ENCODE measurements around the gene CAMKV. TPM values are rescaled to one million over a fixed set of nuclear protein-coding genes. Genes with fewer than 3 reads are reported as not detected.

Gene CAMKV
- polyA plus RNA-seq, 6 donors from 2014 or later: not detected

GRCh38 chr3:49859576-49860305 lies 10.0 kb downstream of the CAMKV start:
- ATAC-seq (ENCODE audit: low read depth in 2 of 2): no peak
- peaks cover 13 to 26% (median 16%) of the 10 kb centered on the region in 3 donors for H3K27me3 Mint-ChIP-seq
- no peaks in the 10 kb centered on the region for H3K36me3 Mint-ChIP-seq
- DNase-seq: no peak
- peak overlapping the region in 1 of 8 donors; percentile 55 for H3K4me3 Mint-ChIP-seq
- no peak overlapping the region for H3K27ac Mint-ChIP-seq
- H3K4me1 Mint-ChIP-seq: peaks cover 0 to 19% (median 16%) of the 10 kb centered on the region in 3 donors
- H3K9me3 Mint-ChIP-seq: no peaks in the 10 kb centered on the region

- H3K27me3 Mint-ChIP-seq: no peaks in the 10 kb centered on the region
- peak; percentile 98 to 99 for ATAC-seq (ENCODE audit: low read depth in 2 of 2)
- no peaks in the 10 kb centered on the region for H3K9me3 Mint-ChIP-seq
- peak within 1 kb of the TSS; percentile 84 to 95 (median 90) for H3K4me3 Mint-ChIP-seq
- H3K4me1 Mint-ChIP-seq: peaks cover 0 to 19% (median 12%) of the 10 kb centered on the region in 3 donors
- peak; percentile 95 for DNase-seq
- no peaks in the 10 kb centered on the region for H3K36me3 Mint-ChIP-seq
- H3K27ac Mint-ChIP-seq: peak within 1 kb of the TSS in 5 of 6 donors; percentile 70 to 96 (median 89)
These were observed 13.3 kb downstream of the CAMKV start, which contains the start of gene TRAIP for GRCh38 chr3:49856181-49857005. Gene TRAIP (minus strand): TSS chr3:49856564. CDS start chr3:49856453, 111 bp downstream.

- H3K27me3 Mint-ChIP-seq: no peaks in the 10 kb centered on the region
- H3K9me3 Mint-ChIP-seq: no peaks in the 10 kb centered on the region
- ATAC-seq (ENCODE audit: low read depth in 2 of 2) (no peak), DNase-seq (no peak)
- no peaks in the 10 kb centered on the region for H3K36me3 Mint-ChIP-seq
- peak overlapping the region in 7 of 8 donors; percentile 84 to 95 (median 90) for H3K4me3 Mint-ChIP-seq
- H3K27ac Mint-ChIP-seq: peak overlapping the region in 1 of 6 donors; percentile 92
- peaks cover 0 to 19% (median 12%) of the 10 kb centered on the region in 3 donors for H3K4me1 Mint-ChIP-seq
These were observed 14.0 kb downstream of the CAMKV start for GRCh38 chr3:49855662-49856061.

GRCh38 chr3:49845694-49846093 lies 24.0 kb downstream of the CAMKV start:
- Mint-ChIP-seq H3K36me3 (no peaks in the 10 kb centered on the region), H3K4me3 (no peak overlapping the region), H3K27ac (no peak overlapping the region), H3K4me1 (peaks cover 0 to 6% (median 3%) of the 10 kb centered on the region in 3 donors), H3K9me3 (no peaks in the 10 kb centered on the region), H3K27me3 (no peaks in the 10 kb centered on the region)
- DNase-seq (no peak), ATAC-seq (ENCODE audit: low read depth in 2 of 2) (no peak)

GRCh38 chr3:49844464-49845183 lies 25.1 kb downstream of the CAMKV start:
- no peak for DNase-seq
- no peaks in the 10 kb centered on the region for H3K9me3 Mint-ChIP-seq
- no peaks in the 10 kb centered on the region for H3K27me3 Mint-ChIP-seq
- no peak for ATAC-seq (ENCODE audit: low read depth in 2 of 2)
- peaks cover 0 to 6% (median 3%) of the 10 kb centered on the region in 3 donors for H3K4me1 Mint-ChIP-seq
- peak overlapping the region in 2 of 6 donors; percentile 32 to 64 for H3K27ac Mint-ChIP-seq
- H3K36me3 Mint-ChIP-seq: no peaks in the 10 kb centered on the region
- no peak overlapping the region for H3K4me3 Mint-ChIP-seq

GRCh38 chr3:49842843-49843517 lies 26.7 kb downstream of the CAMKV start:
- no peaks in the 10 kb centered on the region for H3K9me3 Mint-ChIP-seq
- no peak for DNase-seq
- H3K4me3 Mint-ChIP-seq: no peak overlapping the region
- H3K36me3 Mint-ChIP-seq: no peaks in the 10 kb centered on the region
- no peaks in the 10 kb centered on the region for H3K27me3 Mint-ChIP-seq
- H3K4me1 Mint-ChIP-seq: peaks cover 3 to 12% (median 9%) of the 10 kb centered on the region in 3 donors
- ATAC-seq (ENCODE audit: low read depth in 2 of 2): no peak
- peak overlapping the region in 1 of 6 donors; percentile 33 for H3K27ac Mint-ChIP-seq

GRCh38 chr3:49841806-49842205 lies 27.9 kb downstream of the CAMKV start:
- no peak for DNase-seq
- no peak overlapping the region for H3K27ac Mint-ChIP-seq
- peaks cover 3 to 12% (median 9%) of the 10 kb centered on the region in 3 donors for H3K4me1 Mint-ChIP-seq
- no peaks in the 10 kb centered on the region for H3K9me3 Mint-ChIP-seq
- ATAC-seq (ENCODE audit: low read depth in 2 of 2): no peak
- no peaks in the 10 kb centered on the region for H3K27me3 Mint-ChIP-seq
- H3K36me3 Mint-ChIP-seq: no peaks in the 10 kb centered on the region
- H3K4me3 Mint-ChIP-seq: no peak overlapping the region

- Mint-ChIP-seq H3K4me1 (peaks cover 3 to 12% (median 9%) of the 10 kb centered on the region in 3 donors), H3K4me3 (no peak overlapping the region), H3K36me3 (no peaks in the 10 kb centered on the region), H3K27ac (no peak overlapping the region), H3K9me3 (no peaks in the 10 kb centered on the region), H3K27me3 (no peaks in the 10 kb centered on the region)
- ATAC-seq (ENCODE audit: low read depth in 2 of 2) (peak in 1 of 2 donors; percentile 16), DNase-seq (no peak)
These were observed 28.5 kb downstream of the CAMKV start for GRCh38 chr3:49841126-49841696.

- Mint-ChIP-seq H3K4me3 (no peak overlapping the region), H3K27ac (no peak overlapping the region), H3K27me3 (no peaks in the 10 kb centered on the region), H3K9me3 (no peaks in the 10 kb centered on the region), H3K4me1 (peaks cover 3 to 12% (median 9%) of the 10 kb centered on the region in 3 donors), H3K36me3 (peaks cover 0 to under 1% of the 10 kb centered on the region in 2 donors)
- DNase-seq (no peak), ATAC-seq (ENCODE audit: low read depth in 2 of 2) (no peak)
These were observed 29.3 kb downstream of the CAMKV start for GRCh38 chr3:49840388-49840787.

GRCh38 chr3:49839193-49839809 lies 30.4 kb downstream of the CAMKV start:
- H3K4me1 Mint-ChIP-seq: peaks cover 3 to 12% (median 9%) of the 10 kb centered on the region in 3 donors

GRCh38 chr3:49831341-49831740 lies 38.4 kb downstream of the CAMKV start:
- no peak for DNase-seq
- Mint-ChIP-seq H3K36me3 (peaks cover 4 to 7% of the 10 kb centered on the region in 2 donors), H3K9me3 (no peaks in the 10 kb centered on the region), H3K4me3 (no peak overlapping the region), H3K27me3 (no peaks in the 10 kb centered on the region), H3K27ac (no peak overlapping the region), H3K4me1 (peaks cover 0 to 6% (median 5%) of the 10 kb centered on the region in 3 donors)
- ATAC-seq (ENCODE audit: low read depth in 2 of 2): no peak

More at GRCh38 chr3:49839193-49839809, 30.4 kb downstream of the CAMKV start:
- DNase-seq: peak; percentile 75
- H3K9me3 Mint-ChIP-seq: no peaks in the 10 kb centered on the region
- no peaks in the 10 kb centered on the region for H3K27me3 Mint-ChIP-seq
- ATAC-seq (ENCODE audit: low read depth in 2 of 2): peak; percentile 98
- no peak overlapping the region for H3K4me3 Mint-ChIP-seq
- H3K36me3 Mint-ChIP-seq: peaks cover 0 to 4% of the 10 kb centered on the region in 2 donors
- H3K27ac Mint-ChIP-seq: peak overlapping the region in 1 of 6 donors; percentile 74

- H3K36me3 Mint-ChIP-seq: peaks cover 0 to 7% of the 10 kb centered on the region in 2 donors
- H3K4me1 Mint-ChIP-seq: peaks cover 0 to under 1% (median 0%) of the 10 kb centered on the region in 3 donors
These were observed 43.7 kb downstream of the CAMKV start for GRCh38 chr3:49826016-49826415.

More at GRCh38 chr3:49826016-49826415, 43.7 kb downstream of the CAMKV start:
- Mint-ChIP-seq H3K27me3 (no peaks in the 10 kb centered on the region), H3K4me3 (no peak overlapping the region), H3K9me3 (no peaks in the 10 kb centered on the region), H3K27ac (no peak overlapping the region)
- ATAC-seq (ENCODE audit: low read depth in 2 of 2) (no peak), DNase-seq (no peak)
